Loucy (cell line): ENCODE results near the gene LRRC14B.

Source experiments
- H2AFZ ChIP-seq: fragments of 200-600 bp; sonication (generic); 2 replicates; pipeline ENCODE4 v1.6.0; 2016; ENCODE audit warnings: antibody characterized with exemption, mild to moderate bottlenecking, low read length, moderate library complexity
- H3F3A ChIP-seq: fragments of 200-600 bp; 2 replicates; pipeline ENCODE4 v1.6.0; 2016; ENCODE audit warnings: antibody characterized with exemption, low read depth, mild to moderate bottlenecking
- H3K27me3 ChIP-seq: fragments of 200-600 bp; sonication (generic); 2 replicates; pipeline ENCODE4 v1.6.1; 2014; ENCODE audit warnings: low read length, mild to moderate bottlenecking; ENCODE audit not compliant: insufficient read depth, poor library complexity, severe bottlenecking
- H3K36me3 ChIP-seq: fragments of 200-600 bp; sonication (generic); 2 replicates; pipeline ENCODE4 v1.6.1; 2016; ENCODE audit warnings: low read length; ENCODE audit not compliant: insufficient read depth
- H3K4me1 ChIP-seq: fragments of 200-600 bp; sonication (generic); 2 replicates; pipeline ENCODE4 v1.5.1; 2014; ENCODE audit warnings: low read length, mild to moderate bottlenecking; ENCODE audit not compliant: insufficient read depth, poor library complexity, severe bottlenecking
- H3K4me2 ChIP-seq: fragments of 200-600 bp; sonication (generic); 2 replicates; pipeline ENCODE4 v1.6.0; 2014; ENCODE audit warnings: antibody characterized with exemption, low read length, low read depth, mild to moderate bottlenecking; ENCODE audit not compliant: poor library complexity, severe bottlenecking
- H3K4me3 ChIP-seq: fragments of 200-600 bp; sonication (generic); 2 replicates; pipeline ENCODE4 v1.5.1; 2014; ENCODE audit warnings: low read length, mild to moderate bottlenecking, mixed read lengths; ENCODE audit not compliant: poor library complexity, severe bottlenecking
- H3K79me2 ChIP-seq: fragments of 200-600 bp; sonication (generic); 2 replicates; pipeline ENCODE4 v1.6.1; 2014; ENCODE audit warnings: low read length; ENCODE audit not compliant: insufficient read depth
- H3K9ac ChIP-seq: fragments of 200-600 bp; sonication (generic); 2 replicates; pipeline ENCODE4 v1.6.0; 2014; ENCODE audit warnings: mild to moderate bottlenecking, low read depth, low read length, moderate library complexity; ENCODE audit not compliant: poor library complexity, severe bottlenecking
- H3K9me2 ChIP-seq: fragments of 200-600 bp; sonication (generic); replicated peaks from 2 replicates; pipeline ENCODE4 v1.6.1; 2016; ENCODE audit warnings: low read depth, low read length, mixed read lengths
- H3K9me3 ChIP-seq: fragments of 200-600 bp; sonication (generic); 2 replicates; pipeline ENCODE4 v1.6.1; 2014; ENCODE audit warnings: mild to moderate bottlenecking, antibody characterized with exemption, low read length, low read depth; ENCODE audit not compliant: insufficient read depth
- H4K20me1 ChIP-seq: fragments of 200-600 bp; sonication (generic); 2 replicates; pipeline ENCODE4 v1.6.0; 2014; ENCODE audit warnings: antibody characterized with exemption, low read length, mild to moderate bottlenecking; ENCODE audit not compliant: insufficient read depth, poor library complexity, severe bottlenecking
- CTCF ChIP-seq: fragments of 200-600 bp; sonication (generic); conservative IDR thresholded peaks from 2 replicates; pipeline ENCODE4 v1.5.1; 2014; ENCODE audit warnings: mild to moderate bottlenecking, antibody characterized with exemption, low read length
- EZH2phosphoT487 ChIP-seq: fragments of 200-600 bp; IDR thresholded peaks from 2 replicates; pipeline ENCODE4 v1.6.1; 2018; ENCODE audit warnings: antibody characterized with exemption, mild to moderate bottlenecking, moderate library complexity, borderline replicate concordance

LRRC14B gene

GRCh38 chr5:180286-180918, 10.9 kb upstream of the LRRC14B start:
- Histone ChIP-seq H2AFZ (no peak overlapping the region), H3K9me3 (no peaks in the 10 kb centered on the region), H3K9me2 (no peaks in the 10 kb centered on the region), H3F3A (no peaks in the 10 kb centered on the region), H3K79me2 (no peaks in the 10 kb centered on the region), H4K20me1 (no peaks in the 10 kb centered on the region), H3K4me2 (no peak overlapping the region), H3K4me1 (peaks cover 3% of the 10 kb centered on the region), H3K36me3 (no peaks in the 10 kb centered on the region), H3K4me3 (no peak overlapping the region), H3K27me3 (no peaks in the 10 kb centered on the region), H3K9ac (no peak overlapping the region)
- TF ChIP-seq CTCF: no peak
- TF ChIP-seq EZH2phosphoT487: no peak

GRCh38 chr5:181160-181559, 10.1 kb upstream of the LRRC14B start:
- Histone ChIP-seq H3K4me2 (no peak overlapping the region), H3K9me2 (no peaks in the 10 kb centered on the region), H3K4me1 (peaks cover 10% of the 10 kb centered on the region), H3K36me3 (no peaks in the 10 kb centered on the region), H3K9ac (no peak overlapping the region), H3K4me3 (no peak overlapping the region), H2AFZ (no peak overlapping the region), H3K27me3 (no peaks in the 10 kb centered on the region), H4K20me1 (no peaks in the 10 kb centered on the region), H3K79me2 (no peaks in the 10 kb centered on the region), H3K9me3 (no peaks in the 10 kb centered on the region), H3F3A (no peaks in the 10 kb centered on the region)
- TF ChIP-seq CTCF (no peak), EZH2phosphoT487 (no peak)

- no peak overlapping the region for H3K9ac ChIP-seq
- H2AFZ ChIP-seq: no peak overlapping the region
- H3K9me2 ChIP-seq: no peaks in the 10 kb centered on the region
- H3F3A ChIP-seq: no peaks in the 10 kb centered on the region
- peaks cover 15% of the 10 kb centered on the region for H3K4me1 ChIP-seq
- TF ChIP-seq EZH2phosphoT487: no peak
- no peak overlapping the region for H3K4me2 ChIP-seq
- no peak overlapping the region for H3K4me3 ChIP-seq
- no peaks in the 10 kb centered on the region for H3K79me2 ChIP-seq
- H3K27me3 ChIP-seq: no peaks in the 10 kb centered on the region
- no peaks in the 10 kb centered on the region for H3K36me3 ChIP-seq
- no peaks in the 10 kb centered on the region for H4K20me1 ChIP-seq
- H3K9me3 ChIP-seq: no peaks in the 10 kb centered on the region
These were observed 9.7 kb upstream of the LRRC14B start for GRCh38 chr5:181566-181965.

GRCh38 chr5:182126-182525, 9.2 kb upstream of the LRRC14B start:
- Histone ChIP-seq H3K4me3 (no peak overlapping the region), H3K9ac (no peak overlapping the region), H3F3A (no peaks in the 10 kb centered on the region), H3K9me3 (no peaks in the 10 kb centered on the region), H4K20me1 (no peaks in the 10 kb centered on the region), H3K27me3 (no peaks in the 10 kb centered on the region), H2AFZ (no peak overlapping the region), H3K9me2 (no peaks in the 10 kb centered on the region), H3K4me2 (no peak overlapping the region), H3K36me3 (no peaks in the 10 kb centered on the region), H3K4me1 (peaks cover 20% of the 10 kb centered on the region), H3K79me2 (no peaks in the 10 kb centered on the region)
- no peak for TF ChIP-seq EZH2phosphoT487
- no peak for TF ChIP-seq CTCF
